Pulmonary artery endothelial cell (primary cell): ENCODE measurements around the gene FFAR2. TPM values are rescaled to one million over a fixed set of nuclear protein-coding genes. Genes with fewer than 3 reads are reported as not detected.
"Not testable (repeated sequence)": the region's sequence is repeated elsewhere in the genome, so short reads cannot be mapped to it uniquely, and the experiment has no call there.

Experiments used
- DNase-seq: peaks from one replicate; pipeline ENCODE4 v3.0.0-alpha.2; 2011; ENCODE audit warnings: low read depth, low spot score
- total RNA-seq: library from RNA; depleted of rRNA; stranded (reverse); fragments of >200 nt; gene quantifications from 2 replicates; pipeline ENCODE4 v1.2.3, GENCODE V29; 2014

Gene FFAR2
- total RNA-seq, 1 donor from 2014 or later, result not detected

DNA sequence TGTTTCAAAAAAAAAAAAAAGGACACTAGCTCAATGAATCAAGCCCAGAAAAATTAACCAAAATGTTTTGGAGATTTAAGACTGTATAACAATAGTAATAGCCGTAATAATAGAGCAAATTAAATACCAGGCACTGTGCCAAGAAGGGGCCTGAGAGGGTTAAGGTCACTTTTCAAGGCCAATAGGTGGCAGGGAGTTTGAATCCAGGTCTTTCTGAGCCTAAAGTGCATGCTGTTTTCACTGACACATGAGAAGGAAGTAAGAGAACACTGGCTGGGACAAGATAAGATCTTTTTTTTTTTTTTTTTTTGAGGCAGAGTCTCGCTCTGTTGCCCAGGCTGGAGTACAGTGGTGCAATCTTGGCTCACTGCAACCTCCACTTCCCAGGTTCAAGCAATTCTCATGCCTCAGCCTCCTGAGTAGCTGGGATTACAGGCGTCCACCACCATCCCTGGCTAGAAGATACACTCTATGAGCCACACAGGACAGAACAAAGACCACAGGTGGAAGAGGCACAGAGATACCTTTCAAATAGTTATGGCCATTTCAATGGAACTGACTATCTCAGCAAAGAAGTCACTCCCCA lies 7.7 kb downstream of the FFAR2 start:
- DNase-seq, result no peak

GRCh38 chr19:35457173-35457572 lies 9.1 kb downstream of the FFAR2 start:
- no peak for DNase-seq

DNA sequence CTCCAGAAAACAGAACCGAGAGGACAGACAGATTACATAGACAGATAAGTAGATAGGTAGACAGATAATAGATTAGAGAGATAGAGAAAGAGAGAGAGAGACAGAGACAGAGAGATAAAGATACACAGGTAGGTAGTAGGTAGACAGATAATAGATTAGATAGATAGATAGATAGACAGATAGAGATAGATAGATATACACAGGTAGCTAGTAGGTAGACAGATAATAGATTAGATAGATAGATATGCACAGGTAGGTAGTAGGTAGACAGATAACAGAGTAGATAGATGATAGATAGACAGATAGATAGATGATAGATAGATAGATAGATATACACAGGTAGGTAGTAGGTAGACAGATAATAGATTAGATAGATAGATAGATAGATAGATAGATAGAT lies 10.1 kb downstream of the FFAR2 start:
- no peak for DNase-seq

GRCh38 chr19:35458731-35459391 lies 10.8 kb downstream of the FFAR2 start:
- no peak for DNase-seq

GRCh38 chr19:35459414-35460082 lies 11.5 kb downstream of the FFAR2 start:
- no peak for DNase-seq

DNA sequence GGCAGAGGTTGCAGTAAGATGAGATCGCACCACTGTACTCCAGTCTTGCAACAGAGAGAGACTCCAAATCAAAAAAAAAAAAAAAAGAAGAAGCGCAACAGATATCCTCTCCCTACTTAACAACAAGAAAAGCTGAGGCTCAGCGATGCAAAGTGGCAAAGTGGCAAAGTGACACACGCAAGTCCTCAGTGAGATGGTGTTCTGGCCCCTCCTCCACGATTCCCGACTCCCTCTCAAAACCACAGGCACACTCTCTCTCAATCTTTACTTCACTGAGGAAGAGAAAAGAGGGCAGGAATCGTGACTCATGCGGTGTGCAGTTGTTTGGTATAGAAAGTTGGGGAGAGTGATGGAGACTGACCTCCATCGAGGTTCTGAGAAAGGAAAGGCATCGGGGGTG lies 12.6 kb downstream of the FFAR2 start:
- no peak for DNase-seq

DNA sequence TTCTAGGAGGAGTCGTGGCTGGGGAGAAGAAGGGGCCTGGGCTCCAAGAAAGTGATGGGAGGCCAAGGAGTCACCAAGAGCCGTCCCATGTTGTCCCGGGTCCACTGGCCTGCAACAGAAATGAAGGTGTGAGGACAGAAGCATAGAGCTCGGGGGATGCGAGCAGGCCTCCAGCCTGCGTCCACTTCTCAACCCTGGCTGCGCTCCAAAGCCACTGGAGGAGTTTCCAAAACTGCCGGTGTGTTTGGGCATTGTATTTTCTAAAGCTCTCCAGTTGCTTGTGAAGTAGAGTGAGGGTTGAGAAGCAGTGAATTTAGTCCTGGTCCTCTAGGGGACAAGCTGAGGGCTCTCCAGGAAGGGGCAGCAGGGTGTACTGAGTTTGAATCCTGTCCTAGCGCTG lies 13.0 kb downstream of the FFAR2 start:
- DNase-seq, result no peak

DNA sequence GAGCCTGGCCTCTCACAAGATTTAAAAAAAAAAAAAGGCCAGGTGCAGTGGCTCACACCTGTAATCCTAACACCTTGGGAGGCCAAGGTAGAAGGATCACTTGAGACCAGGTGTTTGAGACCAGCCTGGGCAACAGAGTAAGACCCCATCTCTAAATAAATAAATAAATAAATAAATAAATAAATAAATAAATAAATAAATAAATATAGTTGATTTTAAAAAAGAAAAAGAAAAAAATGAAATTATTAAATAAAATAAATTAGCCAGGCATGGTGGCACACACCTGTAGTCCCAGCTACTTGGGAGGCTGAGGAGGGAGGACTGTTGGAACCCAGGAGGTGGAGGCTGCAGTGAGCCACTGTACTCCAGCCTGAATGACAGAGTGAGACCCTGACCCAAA lies 13.7 kb downstream of the FFAR2 start:
- not testable (repeated sequence) for DNase-seq

- DNase-seq, result no peak
Observed at GRCh38 chr19:35462476-35462953, 14.5 kb downstream of the FFAR2 start.

GRCh38 chr19:35462956-35463355 lies 14.9 kb downstream of the FFAR2 start:
- DNase-seq, result not testable (repeated sequence)

- no peak for DNase-seq
Observed at GRCh38 chr19:35466259-35466658, 18.2 kb downstream of the FFAR2 start.

- no peak for DNase-seq
Observed at GRCh38 chr19:35468637-35469036, 20.6 kb downstream of the FFAR2 start.

- DNase-seq, result no peak
Observed at GRCh38 chr19:35470128-35470527, 22.1 kb downstream of the FFAR2 start.

DNA sequence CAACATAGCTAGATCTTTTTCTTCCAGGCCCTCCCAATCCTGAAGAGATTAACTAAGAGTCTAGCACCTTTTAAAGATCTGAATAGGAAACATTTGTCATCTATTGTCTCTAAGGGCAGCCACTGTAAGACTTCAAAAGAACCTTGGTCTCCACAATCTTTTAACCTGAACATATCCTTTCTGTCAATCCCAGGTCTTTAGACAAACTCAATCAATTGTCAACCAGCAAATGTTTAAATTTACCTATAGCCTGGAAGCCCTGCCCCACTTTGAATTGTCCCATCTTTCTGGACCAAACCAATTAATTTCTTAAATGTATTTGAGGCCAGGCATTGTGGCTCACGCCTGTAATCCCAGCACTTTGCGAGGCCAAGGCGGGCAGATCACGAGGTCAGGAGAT lies 23.0 kb downstream of the FFAR2 start:
- not testable (repeated sequence) for DNase-seq

GRCh38 chr19:35471946-35472345 lies 23.9 kb downstream of the FFAR2 start:
- DNase-seq, result no peak

- no peak for DNase-seq
Observed at GRCh38 chr19:35474104-35474503, 26.0 kb downstream of the FFAR2 start.

DNA sequence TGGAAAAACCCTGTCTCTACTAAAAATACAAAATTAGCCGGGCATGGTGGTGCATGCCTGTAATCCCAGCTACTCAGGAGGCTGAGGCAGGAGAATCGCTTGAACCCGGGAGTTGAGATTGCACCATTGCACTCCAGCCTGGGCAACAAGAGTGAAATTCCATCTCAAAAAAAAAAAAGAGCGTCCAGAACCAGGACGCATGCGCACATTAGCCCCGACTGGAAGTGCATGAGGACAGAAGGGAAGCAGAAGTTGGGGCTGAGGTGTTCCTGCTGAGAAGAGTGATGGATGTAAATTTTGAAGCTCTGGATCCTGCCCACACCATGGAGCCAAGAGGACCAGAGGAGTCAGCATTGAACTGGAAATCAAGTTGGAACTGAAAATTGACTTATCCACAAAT lies 26.5 kb downstream of the FFAR2 start:
- DNase-seq, result not testable (repeated sequence)

- no peak for DNase-seq
Observed at GRCh38 chr19:35476149-35476548, 28.1 kb downstream of the FFAR2 start.

- no peak for DNase-seq
Observed at GRCh38 chr19:35478794-35479677, 31.0 kb downstream of the FFAR2 start.

DNA sequence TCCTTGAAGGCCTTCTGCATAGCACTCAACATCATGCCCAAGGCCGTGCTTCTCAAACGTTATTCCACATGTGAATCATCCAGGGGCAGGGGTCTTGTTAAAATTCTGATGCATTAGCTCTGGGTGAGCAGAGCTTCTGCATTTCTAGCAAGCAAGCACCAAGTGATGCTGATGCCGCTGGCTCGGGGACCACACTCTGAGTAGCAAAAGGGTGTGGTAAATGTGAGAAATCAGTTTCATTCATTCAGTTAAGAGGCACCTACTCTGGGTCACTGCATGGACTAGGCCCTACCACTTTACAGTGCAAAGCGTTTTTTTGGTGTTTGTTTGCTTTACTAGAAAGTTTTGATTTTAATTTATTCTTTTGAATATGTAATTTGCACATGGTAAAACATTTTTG lies 35.0 kb downstream of the FFAR2 start:
- no peak for DNase-seq

- DNase-seq, result no peak
Observed at GRCh38 chr19:35484252-35485036, 36.4 kb downstream of the FFAR2 start.
